CD4-positive, alpha-beta T cell (primary cell): ENCODE measurements around the gene DSCAML1. TPM values are rescaled to one million over a fixed set of nuclear protein-coding genes. Genes with fewer than 3 reads are reported as not detected.

Source experiments
- ATAC-seq: fragments of 200-7000 bp; cut with Tn5 transposase; one replicate; pipeline ENCODE4 v1.10.0; 2022; ENCODE audit warnings: mild to moderate bottlenecking; ENCODE audit not compliant: poor library complexity
- CTCF ChIA-PET: fragments of 350-600 bp; sonication (Branson Sonifier 250); formaldehyde crosslinking; loops from one replicate; lab custom pipeline; 2021; ENCODE audit warnings: antibody characterized with exemption, inconsistent platforms; lab: Charles Lee
- POLR2A ChIA-PET: fragments of 350-600 bp; sonication (Branson Sonifier 250); formaldehyde crosslinking; loops from one replicate; lab custom pipeline; 2021; ENCODE audit warnings: antibody characterized with exemption, inconsistent platforms; lab: Charles Lee
- DNase-seq, 14 experiments: peaks; one replicate each; pipeline ENCODE4 v3.0.0-alpha.2; 2013 to 2020; ENCODE audit warnings: mixed read lengths in 2 of 14
- H3K27ac ChIP-seq, 2 donors: one replicate each; pipeline versions ENCODE4 v1.5.1 to v1.7.0; 2013; ENCODE audit warnings: low read length in 2 of 2, low read depth in 1 of 2, mild to moderate bottlenecking in 1 of 2
- H3K27me3 ChIP-seq, 2 experiments: 1 replicate in 1 of 2; 2 replicates in 1 of 2; pipeline versions ENCODE4 v1.6.1 to v1.7.0; 2013; ENCODE audit warnings: low read length in 2 of 2, control low read depth in 1 of 2, mild to moderate bottlenecking in 1 of 2, moderate library complexity in 1 of 2; ENCODE audit not compliant: insufficient read depth in 2 of 2, control insufficient read depth in 1 of 2
- H3K36me3 ChIP-seq: one replicate; pipeline ENCODE4 v1.6.1; 2013; ENCODE audit warnings: low read length, control low read depth; ENCODE audit not compliant: insufficient read depth
- H3K4me1 ChIP-seq: one replicate; pipeline ENCODE4 v1.6.1; 2013; ENCODE audit warnings: low read length, control low read depth; ENCODE audit not compliant: insufficient read depth
- H3K4me3 ChIP-seq: one replicate; pipeline ENCODE4 v1.5.1; 2013; ENCODE audit warnings: mild to moderate bottlenecking, low read length, moderate library complexity
- H3K9me3 ChIP-seq, 2 experiments: 1 replicate in 1 of 2; 2 replicates in 1 of 2; pipeline versions ENCODE4 v1.6.1 to v1.7.0; 2013; ENCODE audit warnings: low read length in 2 of 2, mild to moderate bottlenecking in 2 of 2, control low read depth in 1 of 2, moderate library complexity in 1 of 2; ENCODE audit not compliant: control insufficient read depth in 1 of 2, insufficient read depth in 1 of 2
- H3K27ac Mint-ChIP-seq: one replicate; pipeline ENCODE4 v1.8.0; 2020; ENCODE audit warnings: mixed read lengths
- H3K27me3 Mint-ChIP-seq: one replicate; pipeline ENCODE4 v1.8.0; 2021; ENCODE audit warnings: mixed read lengths
- H3K36me3 Mint-ChIP-seq: one replicate; pipeline ENCODE4 v1.8.0; 2021; ENCODE audit warnings: low read depth, mixed read lengths
- H3K4me1 Mint-ChIP-seq: one replicate; pipeline ENCODE4 v1.8.0; 2021; ENCODE audit warnings: low read depth, mixed read lengths
- H3K4me3 Mint-ChIP-seq: one replicate; pipeline ENCODE4 v1.8.0; 2020; ENCODE audit warnings: mild to moderate bottlenecking, mixed read lengths
- H3K9me3 Mint-ChIP-seq: one replicate; pipeline ENCODE4 v1.8.0; 2020; ENCODE audit warnings: mixed read lengths
- CTCF ChIP-seq: fragments of 200-600 bp; IDR thresholded peaks from one replicate; pipeline ENCODE4 v1.8.0; 2022; ENCODE audit warnings: antibody characterized with exemption, mild to moderate bottlenecking
- intact Hi-C, 2 experiments: fragments of 100-400 bp; cut with DNase I in 1 of 2; cut with micrococcal nuclease in 1 of 2; formaldehyde crosslinking; loops; one replicate each; pipeline versions ENCODE4 v1.15.1 to v1.9.0; 2023 to 2025; cut with DNase I, micrococcal nuclease
- total RNA-seq, 174 experiments: library from RNA in 2 of 174; stranded (reverse) in 2 of 174; gene quantifications; one replicate each; pipeline ENCODE4 v1.2.3 and lab custom pipeline; 2021 to 2026

Gene DSCAML1
- total RNA-seq, 2 experiments from 2014 or later = 0.22 to 0.61 TPM

GRCh38 chr11:117601006-117601708 lies 195.9 kb downstream of the DSCAML1 start:
- no peak for TF ChIP-seq CTCF
- CTCF ChIA-PET = no interaction called here
- no peak overlapping the region for H3K27ac ChIP-seq

GRCh38 chr11:117600234-117600783 lies 196.7 kb downstream of the DSCAML1 start:
- intact Hi-C loops = no loop called here
- no peaks in the 10 kb centered on the region for H3K4me1 Mint-ChIP-seq
- ATAC-seq (no peak), DNase-seq (no peak)
- H3K9me3 Mint-ChIP-seq = no peaks in the 10 kb centered on the region
- H3K27me3 ChIP-seq = peaks cover 9 to 11% of the 10 kb centered on the region in 2 experiments
- no peak for TF ChIP-seq CTCF
- H3K27me3 Mint-ChIP-seq = peaks cover 43% of the 10 kb centered on the region
- H3K4me3 ChIP-seq = no peak overlapping the region
- H3K27ac Mint-ChIP-seq = no peak overlapping the region
- ChIA-PET CTCF (no interaction called here), POLR2A (no interaction called here)
- no peak overlapping the region for H3K4me3 Mint-ChIP-seq
- no peak overlapping the region for H3K27ac ChIP-seq
- H3K36me3 Mint-ChIP-seq = no peaks in the 10 kb centered on the region
- no peaks in the 10 kb centered on the region for H3K36me3 ChIP-seq
- no peaks in the 10 kb centered on the region for H3K9me3 ChIP-seq
- no peaks in the 10 kb centered on the region for H3K4me1 ChIP-seq

More at GRCh38 chr11:117601006-117601708, 195.9 kb downstream of the DSCAML1 start:
- H3K36me3 Mint-ChIP-seq = no peaks in the 10 kb centered on the region
- Histone ChIP-seq H3K27me3 (peaks cover 6 to 9% of the 10 kb centered on the region in 2 experiments), H3K4me3 (no peak overlapping the region), H3K9me3 (no peaks in the 10 kb centered on the region), H3K36me3 (no peaks in the 10 kb centered on the region), H3K4me1 (no peaks in the 10 kb centered on the region)
- peaks cover 38% of the 10 kb centered on the region for H3K27me3 Mint-ChIP-seq
- H3K4me1 Mint-ChIP-seq = peaks cover 2% of the 10 kb centered on the region
- H3K27ac Mint-ChIP-seq = no peak overlapping the region
- DNase-seq (no peak), ATAC-seq (no peak)
- intact Hi-C loops = no loop called here
- H3K4me3 Mint-ChIP-seq = no peak overlapping the region
- no peaks in the 10 kb centered on the region for H3K9me3 Mint-ChIP-seq
- POLR2A ChIA-PET = no interaction called here

- no peaks in the 10 kb centered on the region for H3K36me3 ChIP-seq
- H3K9me3 ChIP-seq = no peaks in the 10 kb centered on the region
- no peak overlapping the region for H3K4me3 ChIP-seq
- intact Hi-C loops = no loop called here
- Mint-ChIP-seq H3K27me3 (peaks cover 50% of the 10 kb centered on the region), H3K4me1 (no peaks in the 10 kb centered on the region), H3K9me3 (no peaks in the 10 kb centered on the region), H3K36me3 (no peaks in the 10 kb centered on the region), H3K4me3 (no peak overlapping the region), H3K27ac (no peak overlapping the region)
- no peak for TF ChIP-seq CTCF
- no peak overlapping the region for H3K27ac ChIP-seq
- DNase-seq = peak; percentile 6 to 38 (median 12)
- CTCF ChIA-PET = no interaction called here
- no peaks in the 10 kb centered on the region for H3K4me1 ChIP-seq
- peaks cover 9 to 13% of the 10 kb centered on the region in 2 experiments for H3K27me3 ChIP-seq
- ATAC-seq = no peak
- POLR2A ChIA-PET = no interaction called here
Measured at GRCh38 chr11:117597071-117597470, 199.9 kb downstream of the DSCAML1 start.
